HG03457 (cell line): ENCODE measurements around the gene DEGS1.
"Not testable (repeated sequence)": the region's sequence is repeated elsewhere in the genome, so short reads cannot be mapped to it uniquely, and the experiment has no call there.

Experiments
- ATAC-seq: cut with Tn5 transposase; IDR thresholded peaks from one replicate; pipeline ENCODE4 v1.9.1; 2021; ENCODE audit warnings: moderate number of reproducible peaks; ENCODE audit not compliant: unreplicated experiment

The DEGS1 gene

DNA sequence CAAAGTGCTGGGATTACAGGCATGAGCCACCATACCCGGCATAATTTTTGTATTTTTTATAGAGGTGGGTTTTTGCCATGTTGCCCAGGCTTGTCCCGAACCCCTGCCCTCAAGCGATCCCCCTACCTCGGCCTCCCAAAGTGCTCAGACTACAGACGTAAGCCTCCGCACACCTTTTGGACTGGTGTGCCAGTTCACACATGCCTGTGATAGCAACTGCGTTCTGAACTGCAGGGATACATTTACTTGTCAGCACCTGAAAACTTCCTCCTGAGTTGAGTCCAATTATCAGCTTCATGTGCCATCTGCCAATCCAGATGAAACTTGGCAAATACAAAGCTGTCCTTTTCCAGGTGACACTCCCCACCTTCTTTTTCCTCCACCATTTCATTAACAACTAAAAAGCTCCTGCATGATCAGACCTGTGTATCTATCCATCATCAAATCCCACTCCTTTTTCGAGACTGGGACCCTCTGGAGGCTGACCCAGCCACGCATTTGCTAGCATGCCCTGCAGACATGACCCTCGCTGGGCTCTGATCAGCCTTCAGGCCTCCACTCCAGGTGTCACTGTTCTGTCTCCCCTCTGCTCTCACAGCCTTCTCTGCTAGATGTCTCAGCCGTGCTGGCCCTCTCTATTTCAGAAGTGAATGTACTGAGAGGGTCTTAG lies 2.1 kb upstream of the DEGS1 start:
- ATAC-seq, result no peak

GRCh38 chr1:224181453-224181810 lies 1.6 kb upstream of the DEGS1 start:
- no peak for ATAC-seq

DNA sequence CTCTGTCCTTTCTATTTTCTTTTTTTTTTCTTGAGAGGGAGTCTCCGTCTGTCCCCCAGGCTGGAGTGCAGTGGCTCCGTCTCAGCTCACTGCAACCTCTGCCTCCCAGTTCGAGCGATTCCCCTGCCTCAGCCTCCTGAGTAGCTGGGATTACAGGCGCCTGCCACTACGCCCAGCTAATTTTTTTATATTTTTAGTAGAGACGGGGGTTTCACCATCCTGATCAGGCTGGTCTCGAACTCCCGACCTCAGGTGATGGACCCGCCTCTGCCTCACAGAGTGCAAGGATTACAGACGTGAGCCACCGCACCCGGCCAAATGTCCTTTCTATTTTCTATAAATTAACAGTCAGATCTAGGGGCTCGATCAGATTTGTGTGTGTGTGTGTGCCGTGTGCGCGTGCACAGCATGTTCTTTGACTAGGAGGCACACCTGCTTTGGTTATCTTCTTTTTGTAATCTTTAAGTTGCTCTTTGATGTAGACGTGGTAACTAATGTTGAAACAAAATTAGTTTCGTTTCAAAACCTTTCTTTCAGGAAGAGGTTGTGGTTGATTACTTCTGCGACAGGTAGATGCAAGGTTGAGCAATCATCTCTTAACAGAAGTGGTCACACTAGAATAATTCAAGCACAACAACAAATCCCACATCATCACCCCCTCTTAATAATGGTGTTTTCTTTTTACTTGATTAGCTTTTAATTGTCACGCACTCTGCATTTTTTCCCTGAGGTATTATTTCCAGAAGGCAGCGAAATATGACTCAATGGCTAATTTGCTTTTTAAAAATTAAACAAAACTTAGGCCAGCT lies 779 bp upstream of the DEGS1 start:
- peak; percentile 46 for ATAC-seq

- peak; percentile 35 for ATAC-seq
Measured at GRCh38 chr1:224183591-224184312, 712 bp downstream of the DEGS1 start.

DNA sequence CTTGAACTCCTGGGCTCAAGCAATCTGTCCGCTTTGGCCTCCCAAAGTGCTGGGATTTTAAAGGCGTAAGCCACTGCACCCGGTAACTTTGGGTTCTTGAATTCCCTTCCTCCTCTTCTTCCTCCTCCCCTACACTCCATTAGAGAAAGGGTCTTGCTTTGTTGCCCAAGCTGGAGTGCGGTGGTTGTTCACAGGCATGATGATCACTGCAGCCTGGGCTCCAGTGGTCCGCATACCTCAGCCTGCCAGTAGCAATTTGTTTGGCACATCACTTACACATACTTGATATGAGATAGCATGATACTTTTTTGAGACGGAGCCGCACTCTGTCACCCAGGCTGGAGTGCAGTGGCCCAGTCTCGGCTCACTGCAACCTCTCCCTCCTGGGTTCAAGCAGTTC lies 2.2 kb downstream of the DEGS1 start:
- no peak for ATAC-seq

GRCh38 chr1:224188286-224188685 lies 5.2 kb downstream of the DEGS1 start:
- no peak for ATAC-seq

DNA sequence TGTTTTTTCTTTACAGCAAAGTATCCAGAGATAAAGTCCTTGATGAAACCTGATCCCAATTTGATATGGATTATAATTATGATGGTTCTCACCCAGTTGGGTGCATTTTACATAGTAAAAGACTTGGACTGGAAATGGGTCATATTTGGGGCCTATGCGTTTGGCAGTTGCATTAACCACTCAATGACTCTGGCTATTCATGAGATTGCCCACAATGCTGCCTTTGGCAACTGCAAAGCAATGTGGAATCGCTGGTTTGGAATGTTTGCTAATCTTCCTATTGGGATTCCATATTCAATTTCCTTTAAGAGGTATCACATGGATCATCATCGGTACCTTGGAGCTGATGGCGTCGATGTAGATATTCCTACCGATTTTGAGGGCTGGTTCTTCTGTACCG lies 6.5 kb downstream of the DEGS1 start:
- no peak for ATAC-seq

GRCh38 chr1:224192082-224192788 lies 9.2 kb downstream of the DEGS1 start:
- no peak for ATAC-seq

DNA sequence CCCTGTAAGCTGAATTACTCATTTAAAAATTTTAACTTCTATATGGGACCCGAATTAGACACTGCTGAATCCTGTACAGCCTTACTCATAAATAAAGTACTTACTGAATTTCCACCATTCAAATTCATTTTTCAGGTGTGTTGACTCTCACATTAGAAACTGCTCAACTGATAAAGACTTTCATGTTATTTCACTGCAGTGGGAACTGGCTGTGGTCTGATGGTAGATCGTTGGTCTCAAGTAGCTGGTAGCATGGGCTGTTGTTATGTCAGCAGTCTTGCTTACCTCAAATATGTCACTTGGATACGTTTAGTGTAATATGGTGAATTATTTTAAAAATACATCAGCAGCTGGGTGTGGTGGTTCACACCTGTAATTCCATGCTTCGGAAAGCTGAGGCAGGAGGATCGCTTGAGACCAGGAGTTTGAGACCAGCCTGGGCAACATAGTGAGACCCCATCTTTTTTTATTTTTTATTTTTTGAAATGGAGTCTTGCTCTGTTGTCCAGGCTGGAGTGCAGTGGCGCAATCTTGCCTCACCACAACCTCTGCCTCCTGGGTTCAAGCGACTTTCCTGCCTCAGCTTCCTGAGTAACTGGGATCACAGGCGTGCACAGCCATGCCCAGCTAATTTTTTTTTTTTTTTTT lies 10.4 kb downstream of the DEGS1 start:
- ATAC-seq, result no peak

DNA sequence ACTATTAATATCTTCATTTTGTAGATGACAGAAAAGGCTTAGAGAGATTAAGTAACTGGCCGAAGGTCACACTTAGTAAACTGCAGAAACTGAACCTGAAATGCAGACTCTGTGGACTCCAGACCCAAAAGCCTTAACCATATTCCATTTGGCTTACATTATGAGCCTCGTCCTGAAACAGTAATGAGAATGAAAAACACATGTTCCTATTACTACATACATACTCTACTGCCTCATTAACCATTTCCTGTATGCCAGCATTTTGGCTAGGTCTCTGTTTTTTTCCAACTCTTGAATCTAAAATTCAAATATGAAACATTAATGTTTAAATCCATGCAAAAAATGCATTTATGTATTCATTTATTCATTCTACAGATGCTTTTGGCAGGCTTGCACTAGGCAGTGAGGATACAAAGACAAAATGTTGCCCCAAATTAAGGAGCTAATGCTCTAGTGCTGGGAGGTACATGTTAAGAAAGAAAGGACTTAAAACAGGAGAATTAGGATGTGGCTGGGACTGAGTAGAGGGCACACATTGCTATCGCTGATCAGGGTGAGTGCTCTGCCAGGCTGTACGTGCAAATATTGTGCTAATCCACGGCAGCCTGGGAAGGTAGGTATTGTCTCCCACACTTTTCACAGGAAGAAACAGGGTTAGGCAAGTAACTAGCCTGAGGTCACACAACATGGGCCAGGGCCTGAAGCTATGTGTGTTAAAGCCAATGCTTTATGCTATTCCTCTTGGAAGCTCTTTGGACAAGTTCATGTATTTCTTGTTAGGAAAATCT lies 14.0 kb downstream of the DEGS1 start:
- ATAC-seq, result no peak

GRCh38 chr1:224198572-224198971 lies 15.5 kb downstream of the DEGS1 start:
- ATAC-seq, result no peak

- no peak for ATAC-seq
Measured at GRCh38 chr1:224199679-224200078, 16.6 kb downstream of the DEGS1 start.

- no peak for ATAC-seq
Measured at GRCh38 chr1:224201383-224201782, 18.3 kb downstream of the DEGS1 start.

DNA sequence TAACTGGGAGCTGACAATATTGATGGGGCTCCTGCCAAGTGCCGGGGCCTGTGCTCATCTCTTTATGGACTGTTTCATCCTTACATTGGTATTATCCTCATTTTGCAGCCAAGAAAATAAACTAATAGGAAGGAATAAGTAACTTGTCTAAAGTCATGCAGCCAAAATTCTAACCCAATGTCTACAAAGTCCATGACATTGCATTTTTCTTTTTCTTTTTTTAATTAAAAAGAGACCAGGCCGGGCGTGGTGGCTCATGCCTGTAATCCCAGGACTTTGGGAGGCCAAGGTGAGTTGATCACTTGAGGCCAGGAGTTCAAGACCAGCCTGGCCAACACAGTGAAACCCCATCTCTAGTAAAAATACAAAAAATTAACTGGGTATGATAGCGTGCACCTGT lies 18.8 kb downstream of the DEGS1 start:
- no peak for ATAC-seq

DNA sequence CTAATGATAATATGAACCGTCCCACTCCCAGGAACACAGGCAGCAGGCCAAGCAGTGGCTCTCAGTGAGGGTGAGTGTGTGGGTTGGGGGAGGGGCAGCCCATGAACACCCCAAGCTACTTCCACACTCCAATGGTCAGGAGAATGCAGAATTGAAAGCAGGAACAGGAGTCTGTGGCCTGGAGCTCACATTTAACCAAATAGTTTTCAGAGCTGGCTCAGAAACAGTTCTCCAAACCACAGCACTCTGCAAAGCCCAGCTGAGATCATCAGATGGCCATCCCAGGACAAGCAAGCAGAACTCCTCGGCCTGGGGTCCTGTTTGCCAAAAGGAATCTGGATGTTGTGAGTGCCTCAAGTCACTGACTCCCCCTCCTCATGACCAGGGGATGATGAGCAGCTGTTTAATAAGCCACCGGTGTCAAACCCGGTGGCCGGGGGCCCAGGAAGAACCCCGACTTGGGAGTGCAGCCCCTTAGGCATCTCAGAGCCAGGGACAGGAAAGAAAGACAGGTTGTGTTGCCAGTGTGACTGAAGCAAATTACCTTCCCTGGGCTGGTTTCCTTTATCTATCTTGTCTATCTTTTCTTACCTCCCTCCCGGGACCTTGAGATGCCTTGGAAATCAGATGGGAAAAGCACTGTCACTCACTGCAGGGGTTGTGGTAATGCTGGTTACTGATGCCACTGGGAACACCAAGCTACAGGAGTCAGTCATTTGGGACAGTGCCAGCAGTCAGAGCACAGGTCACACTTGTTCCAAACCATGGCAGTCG lies 20.4 kb downstream of the DEGS1 start:
- ATAC-seq, result peak; percentile 54

DNA sequence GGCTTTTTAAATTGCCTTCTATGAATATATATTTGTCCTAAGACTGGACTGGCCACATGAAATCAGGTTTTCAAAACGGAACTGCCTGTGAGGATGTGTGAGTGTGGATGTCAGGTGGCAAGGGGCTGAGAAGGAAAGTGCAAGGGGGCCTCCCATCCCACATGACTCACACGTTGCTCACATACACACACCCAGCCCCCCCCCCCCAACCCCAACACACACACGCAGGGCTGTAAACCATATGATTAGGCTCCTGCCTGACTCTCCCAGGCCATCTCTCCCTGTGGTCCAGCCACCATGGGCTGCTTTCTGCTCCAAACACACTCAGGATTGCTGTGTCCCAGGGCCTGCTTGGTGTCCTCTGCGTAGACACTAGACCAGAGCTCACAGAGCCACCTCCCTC lies 22.4 kb downstream of the DEGS1 start:
- no peak for ATAC-seq

DNA sequence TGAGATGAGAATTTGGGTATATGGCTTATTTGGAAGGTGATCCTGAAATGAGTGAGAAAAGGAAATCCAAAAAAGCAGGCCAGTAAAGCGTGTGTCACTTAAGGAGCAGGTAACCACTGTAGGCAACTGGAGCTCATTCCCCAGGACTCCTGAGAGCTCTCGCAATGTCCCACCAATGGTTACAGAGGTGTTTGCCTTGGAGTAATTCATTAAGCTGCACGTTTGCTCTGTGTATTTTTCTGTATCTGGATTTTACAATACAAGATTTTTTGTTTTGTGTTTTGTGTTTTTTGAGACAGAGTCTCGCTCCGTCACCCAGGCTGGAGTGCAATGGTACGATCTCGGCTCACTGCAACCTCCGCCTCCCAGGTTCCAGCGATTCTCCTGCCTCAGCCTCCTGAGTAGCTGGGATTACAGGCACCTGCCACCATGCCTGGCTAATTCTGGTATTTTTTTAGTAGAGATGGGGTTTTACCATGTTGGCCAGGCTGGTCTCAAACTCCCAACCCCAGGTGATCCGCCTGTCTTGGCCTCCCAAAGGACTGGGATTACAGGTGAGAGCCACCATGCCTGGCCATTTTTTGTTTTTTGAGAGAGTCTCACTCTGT lies 23.0 kb downstream of the DEGS1 start:
- ATAC-seq, result not testable (repeated sequence)

- no peak for ATAC-seq
Measured at GRCh38 chr1:224211206-224211962, 28.3 kb downstream of the DEGS1 start.
